ENCODE data around the gene BAG3.

BAG3 gene

GRCh38 chr10:119694608-119695007, 43.4 kb downstream of the BAG3 start:
- no peak for DNase-seq (ENCODE audit: low read depth)
- no peak for TF ChIP-seq CTCF (conservative IDR thresholded peaks at IDR 0.05; ENCODE audit: low read length)
- H3K4me3 ChIP-seq (ENCODE audit: low read length) = no peak overlapping the region

- no peak overlapping the region for H3K4me3 ChIP-seq (ENCODE audit: low read length)
- TF ChIP-seq CTCF (conservative IDR thresholded peaks at IDR 0.05; ENCODE audit: low read length) = no peak
- no peak for DNase-seq (ENCODE audit: low read depth)
Measured at GRCh38 chr10:119700321-119700954, 49.3 kb downstream of the BAG3 start.

GRCh38 chr10:119701861-119702260, 50.7 kb downstream of the BAG3 start:
- DNase-seq (ENCODE audit: low read depth) = peak; percentile 15
- no peak for TF ChIP-seq CTCF (conservative IDR thresholded peaks at IDR 0.05; ENCODE audit: low read length)
- no peak overlapping the region for H3K4me3 ChIP-seq (ENCODE audit: low read length)

GRCh38 chr10:119702583-119702982, 51.4 kb downstream of the BAG3 start:
- no peak for TF ChIP-seq CTCF (conservative IDR thresholded peaks at IDR 0.05; ENCODE audit: low read length)
- DNase-seq (ENCODE audit: low read depth) = no peak
- no peak overlapping the region for H3K4me3 ChIP-seq (ENCODE audit: low read length)

GRCh38 chr10:119703903-119704508, 52.8 kb downstream of the BAG3 start:
- H3K4me3 ChIP-seq (ENCODE audit: low read length) = no peak overlapping the region
- no peak for TF ChIP-seq CTCF (conservative IDR thresholded peaks at IDR 0.05; ENCODE audit: low read length)
- DNase-seq (ENCODE audit: low read depth) = no peak

- H3K4me3 ChIP-seq (ENCODE audit: low read length) = no peak overlapping the region
- TF ChIP-seq CTCF (conservative IDR thresholded peaks at IDR 0.05; ENCODE audit: low read length) = no peak
- no peak for DNase-seq (ENCODE audit: low read depth)
Measured at GRCh38 chr10:119705434-119705831, 54.3 kb downstream of the BAG3 start.
